HepG2 (cell line): ENCODE measurements around the gene STK39. TPM values are rescaled to one million over a fixed set of nuclear protein-coding genes. Genes with fewer than 3 reads are reported as not detected.
A peak's percentile ranks its signal among the peaks of the same experiment; 100 is the strongest.

Experiments used
- AHDC1 ChIP-seq: sonication (generic); formaldehyde crosslinking; IDR thresholded peaks from 2 replicates; pipeline ENCODE4 v1.5.1; 2020; ENCODE audit warnings: mild to moderate bottlenecking, missing genetic modification reagents, borderline replicate concordance
- CEBPG ChIP-seq: IDR thresholded peaks from 2 replicates; pipeline ENCODE4 v1.6.1; 2016
- FOXA3 ChIP-seq: IDR thresholded peaks from 2 replicates; pipeline ENCODE4 v1.6.1; 2016; ENCODE audit warnings: missing genetic modification reagents, missing compliant biosample characterization
- HCFC1 ChIP-seq: fragments of 150-350 bp; IDR thresholded peaks from 2 replicates; pipeline ENCODE4 v1.6.1; 2014; ENCODE audit warnings: low read depth, low read length
- KLF6 ChIP-seq: IDR thresholded peaks from 2 replicates; pipeline ENCODE4 v1.8.0; 2016; ENCODE audit warnings: missing biosample characterization, missing genetic modification reagents
- RARA ChIP-seq: IDR thresholded peaks from 2 replicates; pipeline ENCODE4 v1.6.1; 2016; ENCODE audit warnings: missing genetic modification reagents, missing compliant biosample characterization
- TRIM22 ChIP-seq: fragments of 450-650 bp; IDR thresholded peaks from 2 replicates; pipeline ENCODE4 v1.6.1; 2017
- ZEB1 ChIP-seq: IDR thresholded peaks from 2 replicates; pipeline ENCODE4 v1.6.1; 2012; ENCODE audit warnings: mild to moderate bottlenecking, low read depth, inconsistent platforms; ENCODE audit not compliant: insufficient replicate concordance
- ZHX2 ChIP-seq, 2 experiments: sonication (generic) in 1 of 2; formaldehyde crosslinking in 1 of 2; IDR thresholded peaks; 2 replicates each; pipeline versions ENCODE4 v1.6.1 to v1.9.0; 2014 to 2022; ENCODE audit warnings: antibody characterized with exemption in 1 of 2, borderline replicate concordance in 1 of 2, inconsistent platforms in 1 of 2, low read depth in 1 of 2, missing genetic modification reagents in 1 of 2
- ZKSCAN1 ChIP-seq: fragments of 150-350 bp; IDR thresholded peaks from 2 replicates; pipeline ENCODE4 v1.6.1; 2014; ENCODE audit warnings: low read length
- ZNF576 ChIP-seq: sonication (generic); formaldehyde crosslinking; IDR thresholded peaks from 2 replicates; pipeline ENCODE4 v1.4.0; 2020; ENCODE audit warnings: mild to moderate bottlenecking, missing genetic modification reagents
- ZNF598 ChIP-seq: sonication (generic); formaldehyde crosslinking; IDR thresholded peaks from 2 replicates; pipeline ENCODE4 v1.5.1; 2020; ENCODE audit warnings: mild to moderate bottlenecking, missing genetic modification reagents, borderline replicate concordance
- ZSCAN31 ChIP-seq: sonication (generic); formaldehyde crosslinking; IDR thresholded peaks from 2 replicates; pipeline ENCODE4 v1.5.0; 2020; ENCODE audit warnings: low read depth, mild to moderate bottlenecking, missing genetic modification reagents
- polyA plus RNA-seq, 8 experiments: library from polyadenylated mRNA; depleted of rRNA in 3 of 8; stranded (reverse) in 7 of 8; unstranded in 1 of 8; fragments of >200 nt; fragmentation: Illumina TruSeq in 4 of 8; extraction: Trizol in 4 of 8; gene quantifications; 2 replicates each; pipeline versions ENCODE4 v1.2.1 to v1.2.3, GENCODE V29; 2011 to 2016; ENCODE audit warnings: low read depth in 4 of 8, missing spikeins in 1 of 8, mixed read lengths in 1 of 8; ENCODE audit not compliant: insufficient read depth in 1 of 8
- total RNA-seq, 5 experiments: library from RNA; depleted of rRNA; stranded (reverse); fragments of >200 nt; fragmentation: Illumina TruSeq; extraction: Trizol; gene quantifications; 2 replicates each; pipeline ENCODE4 v1.2.3, GENCODE V29; 2016; ENCODE audit warnings: low read depth in 1 of 5

The STK39 gene
- total and polyA plus RNA-seq, 2 of the 13 experiments (the other 11 are each of a cell fraction or from before 2014, with no cell fraction given): 27.3 to 38.4 TPM

GRCh38 chr2:168165985-168166901 is 81.2 kb downstream of the STK39 start (continued):
- TF ChIP-seq ZHX2 (IDR thresholded peaks at IDR 0.05; ENCODE audit: low read depth) (no peak), ZHX2 (CRISPR knock-in tag; IDR thresholded peaks at IDR 0.05; ENCODE audit: borderline replicate concordance) (no peak), ZNF576 (CRISPR knock-in tag) (no peak), CEBPG (CRISPR knock-in tag) (peak; percentile 76), HCFC1 (no peak), ZEB1 (no peak), ZKSCAN1 (peak; percentile 86), TRIM22 (no peak), KLF6 (CRISPR knock-in tag) (no peak; the same call in 1 of the 2 replicates), ZSCAN31 (CRISPR knock-in tag) (no peak), ZNF598 (CRISPR knock-in tag) (no peak), FOXA3 (peak; percentile 73), AHDC1 (CRISPR knock-in tag) (no peak; the same call in 1 of the 2 replicates), RARA (CRISPR knock-in tag) (peak; percentile 38; the same call in 1 of the 2 replicates)
